NCI-H226 (cell line): ENCODE results near the gene KDM3A.

Source experiments
- DNase-seq: peaks from one replicate; pipeline ENCODE4 v3.0.0-alpha.2; 2015

The KDM3A gene

DNA sequence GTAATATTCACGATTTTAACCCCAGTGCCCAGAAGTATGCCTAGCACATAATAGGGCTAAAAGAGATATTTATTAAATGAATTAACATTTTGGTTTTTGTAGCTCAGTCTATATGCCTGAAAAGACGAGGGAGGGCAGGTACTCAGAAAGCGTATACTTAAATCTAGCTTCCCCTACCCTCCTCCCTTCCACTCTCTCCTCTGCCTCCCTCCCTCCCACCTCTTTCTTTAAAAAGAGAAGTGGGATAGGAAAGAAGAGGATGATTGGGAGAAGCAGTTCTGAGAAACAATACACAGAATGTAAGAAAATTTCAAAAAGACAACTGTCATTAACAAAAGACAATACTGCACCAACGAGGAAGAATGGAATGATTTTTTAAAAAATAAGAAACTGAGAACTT is 82.3 kb downstream of the KDM3A start:
- no peak for DNase-seq

DNA sequence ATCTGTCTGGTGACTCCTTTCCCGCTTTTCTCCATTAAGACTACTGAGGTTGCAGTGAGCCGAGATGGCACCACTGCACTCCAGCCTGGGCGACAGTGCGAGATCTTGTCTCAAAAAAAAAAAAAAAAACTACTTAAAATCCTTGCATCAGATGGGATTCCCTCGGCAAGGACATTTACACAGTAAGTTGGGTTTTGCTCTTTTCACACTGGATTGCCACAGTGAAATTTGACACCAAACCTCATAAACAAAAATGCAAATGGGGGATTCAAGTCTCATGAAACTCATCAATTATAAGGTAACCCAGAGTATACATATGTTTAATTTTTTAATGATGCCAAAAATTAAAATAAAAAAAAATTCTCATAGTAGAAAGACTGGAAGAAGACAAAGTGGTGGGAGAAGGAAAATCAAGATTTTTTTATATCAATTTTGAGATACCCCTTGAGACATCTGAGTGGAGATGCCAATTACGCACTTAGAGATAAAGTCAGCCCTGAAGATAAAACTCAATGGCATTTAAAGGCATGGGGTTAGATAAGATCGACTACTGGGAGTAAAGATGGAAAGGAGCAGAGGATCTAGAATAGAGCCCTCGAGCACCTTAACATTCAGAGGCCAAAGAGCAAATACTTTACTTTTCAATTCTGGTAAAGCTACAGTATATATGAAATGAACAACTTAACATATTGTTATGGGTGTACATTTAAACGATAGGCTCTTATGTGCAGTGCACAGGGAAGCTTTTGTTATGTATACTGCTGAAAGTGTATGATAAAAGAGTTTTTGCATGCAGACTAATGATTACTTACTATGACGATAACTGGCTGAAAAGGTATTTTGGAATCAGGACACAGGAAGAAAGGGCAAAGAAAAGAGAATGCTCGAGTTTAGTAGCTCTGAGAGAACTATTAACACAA is 84.5 kb downstream of the KDM3A start:
- no peak for DNase-seq

DNA sequence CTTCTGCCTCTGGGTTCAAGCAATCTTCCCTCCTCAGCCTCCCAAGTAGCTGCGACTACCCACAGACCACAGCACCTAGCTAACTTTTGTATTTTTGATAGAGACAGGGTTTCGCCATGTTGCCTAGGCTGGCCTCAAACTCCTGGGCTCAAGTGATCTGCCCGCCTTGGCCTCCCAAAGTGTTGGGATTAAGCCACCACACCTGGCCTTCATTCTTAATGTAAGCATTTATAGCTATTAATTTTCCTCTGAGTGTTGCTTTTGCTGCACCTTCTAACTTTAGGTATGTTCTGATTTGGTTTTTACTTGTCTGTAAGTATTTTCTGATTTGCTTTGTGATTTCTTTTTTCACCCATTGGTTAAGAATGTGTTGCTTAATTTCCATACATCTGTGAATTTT is 92.4 kb downstream of the KDM3A start:
- no peak for DNase-seq

DNA sequence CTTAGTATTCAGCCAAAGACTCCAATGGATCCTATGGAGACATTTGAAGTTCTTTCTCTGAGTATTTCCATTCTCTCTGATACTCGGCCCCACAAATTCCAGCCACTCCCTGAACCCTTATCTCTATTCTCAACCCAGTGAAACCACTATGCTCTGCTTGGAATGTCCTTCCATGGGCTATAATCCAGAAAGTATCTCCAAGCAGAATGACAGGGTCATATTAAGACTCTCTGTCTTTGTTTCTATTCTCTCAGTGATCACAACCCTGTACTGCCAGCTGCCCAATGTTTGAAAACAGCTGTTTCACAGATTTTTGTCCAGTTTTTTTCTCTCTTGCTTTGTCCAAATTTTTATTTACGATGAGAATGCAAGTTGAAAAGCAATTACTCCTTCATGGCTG is 100.2 kb downstream of the KDM3A start:
- peak; percentile 77 for DNase-seq
